ENCODE data around the gene METAP2.
A peak's percentile ranks its signal among the peaks of the same experiment; 100 is the strongest.

The METAP2 gene

GRCh38 chr12:95511977-95512376 lies 38.0 kb downstream of the METAP2 start:
- peaks cover 75% of the 10 kb centered on the region for H3K36me3 Mint-ChIP-seq (ENCODE audit: low read depth)
- H3K4me1 Mint-ChIP-seq: peaks cover 4% of the 10 kb centered on the region
- no peaks in the 10 kb centered on the region for H3K27me3 Mint-ChIP-seq (ENCODE audit: low read depth)
- no peak overlapping the region for H3K4me3 Mint-ChIP-seq
- no peak for TF ChIP-seq CTCF (IDR thresholded peaks at IDR 0.05; ENCODE audit: unreplicated experiment in 3 of 3)
- no peaks in the 10 kb centered on the region for H3K9me3 Mint-ChIP-seq
- H3K27ac Mint-ChIP-seq: no peak overlapping the region

- Mint-ChIP-seq H3K27me3 (ENCODE audit: low read depth) (no peaks in the 10 kb centered on the region), H3K9me3 (no peaks in the 10 kb centered on the region), H3K27ac (no peak overlapping the region), H3K4me1 (peaks cover 6% of the 10 kb centered on the region), H3K36me3 (ENCODE audit: low read depth) (peaks cover 64% of the 10 kb centered on the region), H3K4me3 (no peak overlapping the region)
- TF ChIP-seq CTCF (IDR thresholded peaks at IDR 0.05; ENCODE audit: unreplicated experiment in 3 of 3): no peak
Observed at GRCh38 chr12:95513599-95513998, 39.6 kb downstream of the METAP2 start.

GRCh38 chr12:95515197-95515596 lies 41.2 kb downstream of the METAP2 start:
- H3K27ac Mint-ChIP-seq: no peak overlapping the region
- no peaks in the 10 kb centered on the region for H3K9me3 Mint-ChIP-seq
- TF ChIP-seq CTCF (IDR thresholded peaks at IDR 0.05; ENCODE audit: unreplicated experiment in 3 of 3): no peak
- H3K36me3 Mint-ChIP-seq (ENCODE audit: low read depth): peaks cover 51% of the 10 kb centered on the region
- H3K4me3 Mint-ChIP-seq: no peak overlapping the region
- H3K27me3 Mint-ChIP-seq (ENCODE audit: low read depth): no peaks in the 10 kb centered on the region
- peaks cover 6% of the 10 kb centered on the region for H3K4me1 Mint-ChIP-seq

GRCh38 chr12:95516757-95517156 lies 42.8 kb downstream of the METAP2 start:
- Mint-ChIP-seq H3K4me1 (peaks cover 6% of the 10 kb centered on the region), H3K9me3 (no peaks in the 10 kb centered on the region), H3K36me3 (ENCODE audit: low read depth) (peaks cover 39% of the 10 kb centered on the region), H3K27ac (no peak overlapping the region), H3K4me3 (no peak overlapping the region), H3K27me3 (ENCODE audit: low read depth) (no peaks in the 10 kb centered on the region)
- no peak for TF ChIP-seq CTCF (IDR thresholded peaks at IDR 0.05; ENCODE audit: unreplicated experiment in 3 of 3)

GRCh38 chr12:95517246-95517645 lies 43.3 kb downstream of the METAP2 start:
- Mint-ChIP-seq H3K9me3 (no peaks in the 10 kb centered on the region), H3K4me3 (no peak overlapping the region), H3K27ac (peak overlapping the region in 1 of 3 experiments; percentile 11), H3K27me3 (ENCODE audit: low read depth) (no peaks in the 10 kb centered on the region), H3K36me3 (ENCODE audit: low read depth) (peaks cover 34% of the 10 kb centered on the region), H3K4me1 (peaks cover 6% of the 10 kb centered on the region)
- no peak for TF ChIP-seq CTCF (IDR thresholded peaks at IDR 0.05; ENCODE audit: unreplicated experiment in 3 of 3)

- peaks cover 6% of the 10 kb centered on the region for H3K4me1 Mint-ChIP-seq
- no peak overlapping the region for H3K4me3 Mint-ChIP-seq
- H3K36me3 Mint-ChIP-seq (ENCODE audit: low read depth): peaks cover 18% of the 10 kb centered on the region
- no peak overlapping the region for H3K27ac Mint-ChIP-seq
- no peaks in the 10 kb centered on the region for H3K27me3 Mint-ChIP-seq (ENCODE audit: low read depth)
- no peaks in the 10 kb centered on the region for H3K9me3 Mint-ChIP-seq
- no peak for TF ChIP-seq CTCF (IDR thresholded peaks at IDR 0.05; ENCODE audit: unreplicated experiment in 3 of 3)
Observed at GRCh38 chr12:95518944-95519343, 45.0 kb downstream of the METAP2 start.
